Measurements from ENCODE around the gene MAP3K3.
A peak's percentile ranks its signal among the peaks of the same experiment; 100 is the strongest.

MAP3K3 gene

GRCh38 chr17:63622574-63623390 is 565 bp downstream of the MAP3K3 start:
- peaks cover 5 to 44% (median 38%) of the 10 kb centered on the region in 5 donors for H3K4me1 ChIP-seq (ENCODE audit: control insufficient read depth in 5 of 5, insufficient read depth in 5 of 5, low read length in 5 of 5)
- peak overlapping the region; percentile 73 for H3K27ac ChIP-seq (ENCODE audit: low read depth, low read length)
- no peaks in the 10 kb centered on the region for H3K9me3 ChIP-seq (ENCODE audit: control insufficient read depth in 5 of 5, low read length in 5 of 5)
- no peaks in the 10 kb centered on the region for H3K36me3 ChIP-seq (ENCODE audit: control insufficient read depth in 5 of 5, insufficient read depth in 5 of 5, low read length in 5 of 5)
- peak overlapping the region in 4 of 5 donors; percentile 62 to 76 (median 72) for H3K9ac ChIP-seq (ENCODE audit: low read length in 5 of 5)
- no peaks in the 10 kb centered on the region for H3K27me3 ChIP-seq (ENCODE audit: control insufficient read depth in 5 of 5, insufficient read depth in 4 of 5, low read length in 5 of 5)
- peak overlapping the region; percentile 64 to 87 (median 76) for H3K4me3 ChIP-seq (ENCODE audit: low read depth in 1 of 5, low read length in 5 of 5)

GRCh38 chr17:63623786-63624530 is 1.7 kb downstream of the MAP3K3 start:
- Histone ChIP-seq H3K36me3 (ENCODE audit: control insufficient read depth in 5 of 5, insufficient read depth in 5 of 5, low read length in 5 of 5) (peaks cover 0 to 2% (median 0%) of the 10 kb centered on the region in 5 donors), H3K4me3 (ENCODE audit: low read depth in 1 of 5, low read length in 5 of 5) (peak overlapping the region; percentile 53 to 87 (median 75)), H3K4me1 (ENCODE audit: control insufficient read depth in 5 of 5, insufficient read depth in 5 of 5, low read length in 5 of 5) (peaks cover 5 to 45% (median 38%) of the 10 kb centered on the region in 5 donors), H3K9ac (ENCODE audit: low read length in 5 of 5) (peak overlapping the region in 4 of 5 donors; percentile 62 to 76 (median 72)), H3K9me3 (ENCODE audit: control insufficient read depth in 5 of 5, low read length in 5 of 5) (no peaks in the 10 kb centered on the region), H3K27ac (ENCODE audit: low read depth, low read length) (peak overlapping the region; percentile 73), H3K27me3 (ENCODE audit: control insufficient read depth in 5 of 5, insufficient read depth in 4 of 5, low read length in 5 of 5) (no peaks in the 10 kb centered on the region)

- Histone ChIP-seq H3K9me3 (ENCODE audit: control insufficient read depth in 5 of 5, low read length in 5 of 5) (no peaks in the 10 kb centered on the region), H3K27ac (ENCODE audit: low read depth, low read length) (peak overlapping the region; percentile 6), H3K9ac (ENCODE audit: low read length in 5 of 5) (peak overlapping the region in 3 of 5 donors; percentile 32 to 62 (median 43)), H3K27me3 (ENCODE audit: control insufficient read depth in 5 of 5, insufficient read depth in 4 of 5, low read length in 5 of 5) (no peaks in the 10 kb centered on the region), H3K4me3 (ENCODE audit: low read depth in 1 of 5, low read length in 5 of 5) (no peak overlapping the region), H3K36me3 (ENCODE audit: control insufficient read depth in 5 of 5, insufficient read depth in 5 of 5, low read length in 5 of 5) (peaks cover 0 to 4% (median 0%) of the 10 kb centered on the region in 5 donors), H3K4me1 (ENCODE audit: control insufficient read depth in 5 of 5, insufficient read depth in 5 of 5, low read length in 5 of 5) (peaks cover 5 to 50% (median 38%) of the 10 kb centered on the region in 5 donors)
Measured at GRCh38 chr17:63624531-63624880, 2.3 kb downstream of the MAP3K3 start.

GRCh38 chr17:63626551-63627180 is 4.4 kb downstream of the MAP3K3 start:
- Histone ChIP-seq H3K4me3 (ENCODE audit: low read depth in 1 of 5, low read length in 5 of 5) (no peak overlapping the region), H3K27me3 (ENCODE audit: control insufficient read depth in 5 of 5, insufficient read depth in 4 of 5, low read length in 5 of 5) (no peaks in the 10 kb centered on the region), H3K27ac (ENCODE audit: low read depth, low read length) (peak overlapping the region; percentile 21), H3K9me3 (ENCODE audit: control insufficient read depth in 5 of 5, low read length in 5 of 5) (no peaks in the 10 kb centered on the region), H3K4me1 (ENCODE audit: control insufficient read depth in 5 of 5, insufficient read depth in 5 of 5, low read length in 5 of 5) (peaks cover 5 to 60% (median 32%) of the 10 kb centered on the region in 5 donors), H3K9ac (ENCODE audit: low read length in 5 of 5) (peak overlapping the region in 1 of 5 donors; percentile 6), H3K36me3 (ENCODE audit: control insufficient read depth in 5 of 5, insufficient read depth in 5 of 5, low read length in 5 of 5) (peaks cover 0 to 4% (median 0%) of the 10 kb centered on the region in 5 donors)

GRCh38 chr17:63629627-63630026 is 7.4 kb downstream of the MAP3K3 start:
- Histone ChIP-seq H3K4me1 (ENCODE audit: control insufficient read depth in 5 of 5, insufficient read depth in 5 of 5, low read length in 5 of 5) (peaks cover 3 to 63% (median 16%) of the 10 kb centered on the region in 5 donors), H3K27me3 (ENCODE audit: control insufficient read depth in 5 of 5, insufficient read depth in 4 of 5, low read length in 5 of 5) (no peaks in the 10 kb centered on the region), H3K27ac (ENCODE audit: low read depth, low read length) (no peak overlapping the region), H3K36me3 (ENCODE audit: control insufficient read depth in 5 of 5, insufficient read depth in 5 of 5, low read length in 5 of 5) (peaks cover 7 to 17% (median 8%) of the 10 kb centered on the region in 5 donors), H3K9ac (ENCODE audit: low read length in 5 of 5) (no peak overlapping the region), H3K9me3 (ENCODE audit: control insufficient read depth in 5 of 5, low read length in 5 of 5) (no peaks in the 10 kb centered on the region), H3K4me3 (ENCODE audit: low read depth in 1 of 5, low read length in 5 of 5) (no peak overlapping the region)

- peaks cover 11 to 21% (median 17%) of the 10 kb centered on the region in 5 donors for H3K36me3 ChIP-seq (ENCODE audit: control insufficient read depth in 5 of 5, insufficient read depth in 5 of 5, low read length in 5 of 5)
- no peak overlapping the region for H3K27ac ChIP-seq (ENCODE audit: low read depth, low read length)
- peaks cover 3 to 57% (median 9%) of the 10 kb centered on the region in 5 donors for H3K4me1 ChIP-seq (ENCODE audit: control insufficient read depth in 5 of 5, insufficient read depth in 5 of 5, low read length in 5 of 5)
Measured at GRCh38 chr17:63631062-63631461, 8.8 kb downstream of the MAP3K3 start.

GRCh38 chr17:63631626-63632025 is 9.4 kb downstream of the MAP3K3 start:
- no peak overlapping the region for H3K4me3 ChIP-seq (ENCODE audit: low read depth in 1 of 5, low read length in 5 of 5)
- H3K4me1 ChIP-seq (ENCODE audit: control insufficient read depth in 5 of 5, insufficient read depth in 5 of 5, low read length in 5 of 5), result peaks cover 3 to 56% (median 7%) of the 10 kb centered on the region in 5 donors
- peaks cover 11 to 27% (median 23%) of the 10 kb centered on the region in 5 donors for H3K36me3 ChIP-seq (ENCODE audit: control insufficient read depth in 5 of 5, insufficient read depth in 5 of 5, low read length in 5 of 5)
- H3K27ac ChIP-seq (ENCODE audit: low read depth, low read length), result no peak overlapping the region
- no peak overlapping the region for H3K9ac ChIP-seq (ENCODE audit: low read length in 5 of 5)
- no peaks in the 10 kb centered on the region for H3K9me3 ChIP-seq (ENCODE audit: control insufficient read depth in 5 of 5, low read length in 5 of 5)
- H3K27me3 ChIP-seq (ENCODE audit: control insufficient read depth in 5 of 5, insufficient read depth in 4 of 5, low read length in 5 of 5), result no peaks in the 10 kb centered on the region

More at GRCh38 chr17:63631062-63631461, 8.8 kb downstream of the MAP3K3 start:
- no peaks in the 10 kb centered on the region for H3K27me3 ChIP-seq (ENCODE audit: control insufficient read depth in 5 of 5, insufficient read depth in 4 of 5, low read length in 5 of 5)
- H3K4me3 ChIP-seq (ENCODE audit: low read depth in 1 of 5, low read length in 5 of 5), result no peak overlapping the region
- no peak overlapping the region for H3K9ac ChIP-seq (ENCODE audit: low read length in 5 of 5)
- no peaks in the 10 kb centered on the region for H3K9me3 ChIP-seq (ENCODE audit: control insufficient read depth in 5 of 5, low read length in 5 of 5)

- Histone ChIP-seq H3K4me1 (ENCODE audit: control insufficient read depth in 5 of 5, insufficient read depth in 5 of 5, low read length in 5 of 5) (peaks cover 0 to 48% (median 0%) of the 10 kb centered on the region in 5 donors), H3K27ac (ENCODE audit: low read depth, low read length) (peak overlapping the region; percentile 51), H3K4me3 (ENCODE audit: low read depth in 1 of 5, low read length in 5 of 5) (no peak overlapping the region), H3K27me3 (ENCODE audit: control insufficient read depth in 5 of 5, insufficient read depth in 4 of 5, low read length in 5 of 5) (no peaks in the 10 kb centered on the region), H3K9me3 (ENCODE audit: control insufficient read depth in 5 of 5, low read length in 5 of 5) (no peaks in the 10 kb centered on the region), H3K9ac (ENCODE audit: low read length in 5 of 5) (peak overlapping the region in 3 of 5 donors; percentile 6 to 45 (median 9)), H3K36me3 (ENCODE audit: control insufficient read depth in 5 of 5, insufficient read depth in 5 of 5, low read length in 5 of 5) (peaks cover 17 to 39% (median 34%) of the 10 kb centered on the region in 5 donors)
Measured at GRCh38 chr17:63633742-63634141, 11.5 kb downstream of the MAP3K3 start.

GRCh38 chr17:63634163-63634562 is 11.9 kb downstream of the MAP3K3 start:
- H3K36me3 ChIP-seq (ENCODE audit: control insufficient read depth in 5 of 5, insufficient read depth in 5 of 5, low read length in 5 of 5), result peaks cover 17 to 39% (median 37%) of the 10 kb centered on the region in 5 donors
- H3K4me1 ChIP-seq (ENCODE audit: control insufficient read depth in 5 of 5, insufficient read depth in 5 of 5, low read length in 5 of 5), result peaks cover 0 to 45% (median 0%) of the 10 kb centered on the region in 5 donors
- H3K9ac ChIP-seq (ENCODE audit: low read length in 5 of 5), result peak overlapping the region in 3 of 5 donors; percentile 7 to 45 (median 9)
- no peaks in the 10 kb centered on the region for H3K27me3 ChIP-seq (ENCODE audit: control insufficient read depth in 5 of 5, insufficient read depth in 4 of 5, low read length in 5 of 5)
- H3K27ac ChIP-seq (ENCODE audit: low read depth, low read length), result peak overlapping the region; percentile 51
- no peaks in the 10 kb centered on the region for H3K9me3 ChIP-seq (ENCODE audit: control insufficient read depth in 5 of 5, low read length in 5 of 5)
- no peak overlapping the region for H3K4me3 ChIP-seq (ENCODE audit: low read depth in 1 of 5, low read length in 5 of 5)
